Central memory CD8-positive, alpha-beta T cell (primary cell): Measurements from ENCODE around the gene CYP3A5.
A peak's percentile ranks its signal among the peaks of the same experiment; 100 is the strongest.
"Not testable (repeated sequence)": the region's sequence is repeated elsewhere in the genome, so short reads cannot be mapped to it uniquely, and the experiment has no call there.

Source experiments
- ATAC-seq: fragments of 150-1000 bp; cut with Tn5 transposase; replicated peaks from 2 replicates; pipeline ENCODE4 v1.10.0; 2022; ENCODE audit warnings: mild to moderate bottlenecking, moderate FRiP score, moderate number of reproducible peaks; ENCODE audit not compliant: poor library complexity, severe bottlenecking; ENCODE audit errors: extremely low read depth
- DNase-seq, 2 donors: peaks; one replicate each; pipeline ENCODE4 v3.0.0; 2021; ENCODE audit warnings: low spot score in 2 of 2
- H3K27ac Mint-ChIP-seq: one replicate; pipeline ENCODE4 v1.8.0; 2022; ENCODE audit warnings: low read depth, mild to moderate bottlenecking, moderate library complexity, mixed read lengths
- H3K27me3 Mint-ChIP-seq: one replicate; pipeline ENCODE4 v1.8.0; 2022; ENCODE audit warnings: mixed read lengths
- H3K36me3 Mint-ChIP-seq: one replicate; pipeline ENCODE4 v1.8.0; 2022; ENCODE audit warnings: mild to moderate bottlenecking, moderate library complexity, mixed read lengths; ENCODE audit not compliant: insufficient read depth
- H3K4me1 Mint-ChIP-seq: one replicate; pipeline ENCODE4 v1.8.0; 2022; ENCODE audit warnings: mixed read lengths
- H3K4me3 Mint-ChIP-seq: one replicate; pipeline ENCODE4 v1.8.0; 2022; ENCODE audit warnings: mild to moderate bottlenecking, moderate library complexity, mixed read lengths
- H3K9me3 Mint-ChIP-seq: one replicate; pipeline ENCODE4 v1.8.0; 2022; ENCODE audit warnings: mixed read lengths

Gene CYP3A5

GRCh38 chr7:99679400-99680191 is at the start of gene CYP3A5:
CYP3A5 (minus strand) TSS chr7:99679996; CDS start chr7:99679896, 100 bp downstream.
- Mint-ChIP-seq H3K36me3 (peaks cover 1% of the 10 kb centered on the region), H3K27ac (no peak within 1 kb of the TSS), H3K9me3 (no peaks in the 10 kb centered on the region), H3K4me3 (no peak within 1 kb of the TSS), H3K27me3 (peaks cover 21% of the 10 kb centered on the region), H3K4me1 (peaks cover 13% of the 10 kb centered on the region)
- ATAC-seq (no peak), DNase-seq (no peak)

- Mint-ChIP-seq H3K27me3 (no peaks in the 10 kb centered on the region), H3K27ac (no peak overlapping the region), H3K4me1 (no peaks in the 10 kb centered on the region), H3K9me3 (no peaks in the 10 kb centered on the region), H3K4me3 (no peak overlapping the region), H3K36me3 (no peaks in the 10 kb centered on the region)
- ATAC-seq (no peak), DNase-seq (no peak)
Measured at GRCh38 chr7:99728615-99729014, 48.8 kb upstream of the CYP3A5 start.

GRCh38 chr7:99723201-99723600 is 43.4 kb upstream of the CYP3A5 start:
- H3K27ac Mint-ChIP-seq, H3K9me3 Mint-ChIP-seq, H3K4me1 Mint-ChIP-seq, DNase-seq, ATAC-seq, H3K4me3 Mint-ChIP-seq, H3K27me3 Mint-ChIP-seq, H3K36me3 Mint-ChIP-seq: not testable (repeated sequence)

- no peaks in the 10 kb centered on the region for H3K9me3 Mint-ChIP-seq
- no peaks in the 10 kb centered on the region for H3K27me3 Mint-ChIP-seq
- H3K4me1 Mint-ChIP-seq, result no peaks in the 10 kb centered on the region
- no peaks in the 10 kb centered on the region for H3K36me3 Mint-ChIP-seq
- H3K27ac Mint-ChIP-seq, result no peak overlapping the region
- DNase-seq (no peak), ATAC-seq (no peak)
- H3K4me3 Mint-ChIP-seq, result no peak overlapping the region
Measured at GRCh38 chr7:99720800-99721595, 41.2 kb upstream of the CYP3A5 start.

- Mint-ChIP-seq H3K27me3 (no peaks in the 10 kb centered on the region), H3K4me3 (no peak overlapping the region), H3K27ac (no peak overlapping the region), H3K4me1 (no peaks in the 10 kb centered on the region), H3K36me3 (no peaks in the 10 kb centered on the region), H3K9me3 (no peaks in the 10 kb centered on the region)
- no peak for DNase-seq
- ATAC-seq, result peak; percentile 6
Measured at GRCh38 chr7:99719996-99720769, 40.4 kb upstream of the CYP3A5 start.

- H3K27ac Mint-ChIP-seq, result no peak overlapping the region
- no peaks in the 10 kb centered on the region for H3K4me1 Mint-ChIP-seq
- peaks cover 3% of the 10 kb centered on the region for H3K36me3 Mint-ChIP-seq
- H3K9me3 Mint-ChIP-seq, result no peaks in the 10 kb centered on the region
- DNase-seq (no peak), ATAC-seq (no peak)
- H3K27me3 Mint-ChIP-seq, result no peaks in the 10 kb centered on the region
- H3K4me3 Mint-ChIP-seq, result no peak overlapping the region
Measured at GRCh38 chr7:99713995-99714570, 34.3 kb upstream of the CYP3A5 start.

GRCh38 chr7:99709838-99710578 is 30.2 kb upstream of the CYP3A5 start:
- H3K27me3 Mint-ChIP-seq, result no peaks in the 10 kb centered on the region
- ATAC-seq (no peak), DNase-seq (no peak)
- H3K36me3 Mint-ChIP-seq, result peaks cover 5% of the 10 kb centered on the region
- H3K9me3 Mint-ChIP-seq, result no peaks in the 10 kb centered on the region
- no peak overlapping the region for H3K4me3 Mint-ChIP-seq
- H3K4me1 Mint-ChIP-seq, result no peaks in the 10 kb centered on the region
- H3K27ac Mint-ChIP-seq, result no peak overlapping the region

- Mint-ChIP-seq H3K27ac (no peak overlapping the region), H3K27me3 (no peaks in the 10 kb centered on the region), H3K9me3 (no peaks in the 10 kb centered on the region), H3K36me3 (peaks cover 5% of the 10 kb centered on the region), H3K4me1 (no peaks in the 10 kb centered on the region), H3K4me3 (no peak overlapping the region)
- ATAC-seq (no peak), DNase-seq (no peak)
Measured at GRCh38 chr7:99709260-99709659, 29.5 kb upstream of the CYP3A5 start.

- no peaks in the 10 kb centered on the region for H3K9me3 Mint-ChIP-seq
- no peak overlapping the region for H3K4me3 Mint-ChIP-seq
- H3K27ac Mint-ChIP-seq, result no peak overlapping the region
- DNase-seq, result no peak
- H3K4me1 Mint-ChIP-seq, result no peaks in the 10 kb centered on the region
- peaks cover 5% of the 10 kb centered on the region for H3K36me3 Mint-ChIP-seq
- ATAC-seq, result no peak
- H3K27me3 Mint-ChIP-seq, result no peaks in the 10 kb centered on the region
Measured at GRCh38 chr7:99707096-99707495, 27.3 kb upstream of the CYP3A5 start.

- Mint-ChIP-seq H3K9me3 (no peaks in the 10 kb centered on the region), H3K36me3 (no peaks in the 10 kb centered on the region), H3K4me3 (no peak overlapping the region), H3K27ac (no peak overlapping the region), H3K4me1 (no peaks in the 10 kb centered on the region), H3K27me3 (no peaks in the 10 kb centered on the region)
- DNase-seq (no peak), ATAC-seq (no peak)
Measured at GRCh38 chr7:99699946-99700345, 20.1 kb upstream of the CYP3A5 start.

GRCh38 chr7:99698867-99699730 is 19.3 kb upstream of the CYP3A5 start:
- H3K4me3 Mint-ChIP-seq, H3K9me3 Mint-ChIP-seq, ATAC-seq: not testable (repeated sequence)

More at GRCh38 chr7:99698867-99699730, 19.3 kb upstream of the CYP3A5 start:
- H3K27me3 Mint-ChIP-seq, H3K36me3 Mint-ChIP-seq, DNase-seq, H3K27ac Mint-ChIP-seq, H3K4me1 Mint-ChIP-seq: not testable (repeated sequence)
